HUES64 (cell line): ENCODE measurements around the gene HORMAD2.

Experiments used
- H3K27ac ChIP-seq: 2 replicates; pipeline ENCODE4 v1.7.0; 2013; ENCODE audit warnings: low read depth, low read length, inconsistent platforms
- H3K27me3 ChIP-seq: 2 replicates; pipeline ENCODE4 v1.6.1; 2013; ENCODE audit warnings: mild to moderate bottlenecking, low read length; ENCODE audit not compliant: insufficient read depth
- H3K36me3 ChIP-seq: 2 replicates; pipeline ENCODE4 v1.6.1; 2013; ENCODE audit warnings: mild to moderate bottlenecking, low read length; ENCODE audit not compliant: insufficient read depth
- H3K4me1 ChIP-seq: 2 replicates; pipeline ENCODE4 v1.6.1; 2013; ENCODE audit warnings: mild to moderate bottlenecking, low read length, moderate library complexity; ENCODE audit not compliant: insufficient read depth
- H3K4me3 ChIP-seq: 2 replicates; pipeline ENCODE4 v1.5.1; 2013; ENCODE audit warnings: mild to moderate bottlenecking, low read length, moderate library complexity
- H3K9ac ChIP-seq: 2 replicates; pipeline ENCODE4 v1.6.1; 2013; ENCODE audit warnings: mild to moderate bottlenecking, low read depth, low read length
- H3K9me3 ChIP-seq: 2 replicates; pipeline ENCODE4 v1.6.1; 2013; ENCODE audit warnings: low read depth, low read length; ENCODE audit not compliant: insufficient read depth
- WGBS: fragments of 150-250, 120-280 bp; methylation state at CpG from one replicate; pipeline ENCODE4 v1.1.7; 2013; ENCODE audit warnings: missing lambda C conversion rate; 5-methylcytosine and 5-hydroxymethylcytosine counted together

HORMAD2 gene

DNA sequence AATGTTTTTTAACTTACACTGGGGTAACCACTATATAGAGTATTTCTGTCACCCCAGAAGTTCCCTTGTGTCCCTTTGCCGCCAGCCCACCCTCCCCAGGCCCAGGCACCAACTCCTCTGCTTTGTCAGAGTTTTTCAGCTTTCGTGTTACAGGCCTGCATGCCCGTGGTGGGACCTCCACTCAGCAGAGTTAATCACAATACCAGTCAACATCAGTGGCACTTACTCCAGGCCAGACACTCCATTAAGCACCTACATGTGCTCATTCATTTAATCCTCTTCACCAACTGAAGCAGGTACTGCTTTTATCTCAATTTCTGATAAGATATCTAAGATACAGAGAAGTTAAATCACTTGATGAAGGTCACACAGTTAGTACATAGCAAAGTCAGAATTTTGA lies 103.0 kb downstream of the HORMAD2 start:
- Histone ChIP-seq H3K27ac (no peak overlapping the region), H3K4me3 (no peak overlapping the region)
- WGBS, result 83% methylated on average over 3 of the region's 3 CpGs

DNA sequence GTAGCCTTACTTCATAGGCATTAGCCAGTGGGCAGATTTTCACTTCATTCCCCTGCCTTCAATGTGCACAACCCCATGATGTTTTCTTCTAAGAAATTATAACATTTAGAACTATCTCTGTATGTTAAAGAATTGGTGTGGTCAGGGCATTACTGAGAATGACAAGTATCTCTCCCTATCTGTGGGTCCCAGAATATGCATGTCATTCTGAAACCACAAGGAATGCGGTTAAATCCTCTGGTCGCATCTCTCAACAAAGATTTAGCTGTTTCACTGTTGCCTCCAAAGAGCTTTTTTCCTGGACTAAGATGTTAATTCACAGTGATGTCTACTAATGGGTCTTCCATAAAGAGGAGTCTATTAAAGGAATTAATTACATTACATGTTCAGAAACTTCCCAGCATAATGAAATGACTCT lies 103.6 kb downstream of the HORMAD2 start:
- H3K9me3 ChIP-seq, result no peaks in the 10 kb centered on the region
- H3K27ac ChIP-seq, result no peak overlapping the region
- WGBS, result 79% methylated on average over 2 of the region's 2 CpGs
- H3K4me3 ChIP-seq, result no peak overlapping the region
- H3K36me3 ChIP-seq, result no peaks in the 10 kb centered on the region
- H3K9ac ChIP-seq, result no peak overlapping the region
- no peaks in the 10 kb centered on the region for H3K27me3 ChIP-seq
- H3K4me1 ChIP-seq, result peaks cover 33% of the 10 kb centered on the region

More for the DNA sequence above, 103.0 kb downstream of the HORMAD2 start:
- Histone ChIP-seq H3K27me3 (no peaks in the 10 kb centered on the region), H3K4me1 (peaks cover 34% of the 10 kb centered on the region), H3K36me3 (no peaks in the 10 kb centered on the region), H3K9ac (no peak overlapping the region), H3K9me3 (no peaks in the 10 kb centered on the region)

DNA sequence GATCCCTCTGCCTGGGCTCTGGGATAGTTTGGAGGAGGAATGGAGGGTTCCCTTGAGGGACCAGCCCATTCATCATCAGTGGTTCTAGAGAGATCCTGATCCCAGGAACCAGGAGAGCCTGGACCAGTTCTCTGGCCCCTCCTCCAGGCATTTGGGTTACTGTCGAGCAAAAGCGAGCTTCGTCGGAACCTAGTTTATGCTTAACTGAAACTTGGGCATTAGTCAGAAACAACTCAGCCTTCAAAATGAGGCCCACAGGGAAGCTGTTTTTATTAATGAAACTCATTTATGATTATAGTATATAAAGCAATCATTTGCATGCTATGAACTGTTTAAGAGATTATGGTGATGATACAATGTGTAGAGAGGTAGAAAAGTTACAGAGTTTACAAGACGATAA lies 104.9 kb downstream of the HORMAD2 start:
- WGBS, result 91% methylated on average over 4 of the region's 5 CpGs
- Histone ChIP-seq H3K27ac (no peak overlapping the region), H3K4me1 (peaks cover 33% of the 10 kb centered on the region), H3K9me3 (no peaks in the 10 kb centered on the region), H3K27me3 (no peaks in the 10 kb centered on the region), H3K36me3 (no peaks in the 10 kb centered on the region), H3K9ac (no peak overlapping the region), H3K4me3 (no peak overlapping the region)

DNA sequence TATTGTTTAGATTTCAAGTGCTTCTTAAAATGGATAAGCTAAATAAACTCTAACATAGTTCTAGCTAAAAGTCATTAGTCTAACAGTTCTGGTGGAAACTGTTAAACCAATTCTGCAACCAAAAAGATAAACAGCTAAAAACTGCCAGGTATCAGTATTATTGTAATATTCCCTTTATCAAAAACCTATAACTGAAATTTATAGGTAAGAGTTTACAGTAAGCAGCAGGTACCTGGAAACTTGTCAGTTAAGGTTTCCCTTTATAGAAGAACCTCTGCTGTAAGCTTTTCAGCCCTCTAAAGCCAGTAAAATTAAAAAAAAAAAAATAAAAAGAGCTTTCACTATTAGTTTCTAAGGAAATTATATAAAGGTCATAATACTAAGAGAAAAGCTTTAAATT lies 105.3 kb downstream of the HORMAD2 start:
- Histone ChIP-seq H3K9me3 (no peaks in the 10 kb centered on the region), H3K4me1 (peaks cover 33% of the 10 kb centered on the region), H3K27ac (no peak overlapping the region), H3K27me3 (no peaks in the 10 kb centered on the region), H3K36me3 (no peaks in the 10 kb centered on the region), H3K9ac (no peak overlapping the region), H3K4me3 (no peak overlapping the region)

DNA sequence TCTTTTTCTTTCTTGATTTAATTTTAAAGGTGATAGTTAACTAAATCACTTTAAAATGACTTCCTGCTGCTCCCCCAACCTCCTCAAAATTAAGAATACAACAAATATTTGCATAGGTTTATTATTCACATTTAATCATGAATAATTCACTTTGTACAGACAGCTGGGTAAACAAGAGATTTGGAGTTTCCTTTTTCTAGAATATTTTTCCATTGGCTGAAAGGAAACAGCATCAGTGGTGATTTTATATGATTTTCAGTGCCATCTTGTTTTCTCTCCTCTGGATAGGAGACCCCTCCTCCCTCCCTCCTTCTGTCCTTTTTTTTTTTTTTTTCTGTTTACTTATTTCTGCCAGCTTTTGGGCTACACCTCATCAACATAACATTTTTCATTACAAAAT lies 105.8 kb downstream of the HORMAD2 start:
- H3K4me3 ChIP-seq, result no peak overlapping the region
- no peak overlapping the region for H3K9ac ChIP-seq
- no peaks in the 10 kb centered on the region for H3K36me3 ChIP-seq
- no peak overlapping the region for H3K27ac ChIP-seq
- peaks cover 33% of the 10 kb centered on the region for H3K4me1 ChIP-seq
- no peaks in the 10 kb centered on the region for H3K9me3 ChIP-seq
- H3K27me3 ChIP-seq, result no peaks in the 10 kb centered on the region

DNA sequence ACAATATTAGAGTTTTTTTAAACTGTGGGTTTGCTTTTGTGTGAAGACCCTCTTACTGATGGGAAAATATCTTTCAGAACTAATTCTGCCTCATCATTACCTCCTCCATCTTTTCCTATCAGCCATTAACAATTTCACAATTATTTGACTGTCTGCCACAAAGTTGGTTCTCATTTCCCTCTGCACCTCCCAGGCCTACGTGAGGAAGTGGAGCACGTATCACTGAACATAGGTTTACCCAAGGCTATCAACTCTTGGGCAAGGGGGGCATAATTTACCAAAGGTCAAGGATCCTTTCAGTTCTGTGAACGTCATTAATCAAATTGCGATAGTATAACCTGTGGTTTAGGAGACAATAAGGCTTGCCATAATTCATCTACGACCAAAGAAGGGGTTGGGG lies 106.2 kb downstream of the HORMAD2 start:
- Histone ChIP-seq H3K4me3 (no peak overlapping the region), H3K9ac (no peak overlapping the region), H3K4me1 (peaks cover 33% of the 10 kb centered on the region), H3K36me3 (no peaks in the 10 kb centered on the region), H3K27me3 (no peaks in the 10 kb centered on the region), H3K9me3 (no peaks in the 10 kb centered on the region), H3K27ac (no peak overlapping the region)
- WGBS, result 95% methylated on average over 5 of the region's 5 CpGs

DNA sequence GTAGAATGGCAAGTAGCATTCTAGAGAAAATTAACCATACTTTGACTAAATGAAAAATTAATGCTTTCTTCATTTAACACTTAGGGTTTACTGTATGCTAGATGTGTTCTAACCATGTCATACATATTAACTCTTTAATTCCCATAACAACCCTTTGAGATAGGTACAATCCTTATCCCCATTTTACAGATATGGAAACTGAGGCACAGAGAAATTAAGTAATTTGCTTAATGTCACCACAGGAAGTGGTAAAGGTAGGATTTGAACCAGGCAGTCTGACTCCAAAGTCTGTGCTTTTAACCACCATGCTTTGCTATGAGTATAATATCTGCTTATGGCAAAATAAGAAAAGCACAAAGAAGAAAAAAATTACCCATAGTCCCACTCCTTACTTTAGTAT lies 106.8 kb downstream of the HORMAD2 start:
- Histone ChIP-seq H3K4me3 (no peak overlapping the region), H3K9me3 (no peaks in the 10 kb centered on the region), H3K36me3 (no peaks in the 10 kb centered on the region), H3K27ac (no peak overlapping the region), H3K27me3 (no peaks in the 10 kb centered on the region), H3K9ac (no peak overlapping the region), H3K4me1 (peaks cover 33% of the 10 kb centered on the region)

DNA sequence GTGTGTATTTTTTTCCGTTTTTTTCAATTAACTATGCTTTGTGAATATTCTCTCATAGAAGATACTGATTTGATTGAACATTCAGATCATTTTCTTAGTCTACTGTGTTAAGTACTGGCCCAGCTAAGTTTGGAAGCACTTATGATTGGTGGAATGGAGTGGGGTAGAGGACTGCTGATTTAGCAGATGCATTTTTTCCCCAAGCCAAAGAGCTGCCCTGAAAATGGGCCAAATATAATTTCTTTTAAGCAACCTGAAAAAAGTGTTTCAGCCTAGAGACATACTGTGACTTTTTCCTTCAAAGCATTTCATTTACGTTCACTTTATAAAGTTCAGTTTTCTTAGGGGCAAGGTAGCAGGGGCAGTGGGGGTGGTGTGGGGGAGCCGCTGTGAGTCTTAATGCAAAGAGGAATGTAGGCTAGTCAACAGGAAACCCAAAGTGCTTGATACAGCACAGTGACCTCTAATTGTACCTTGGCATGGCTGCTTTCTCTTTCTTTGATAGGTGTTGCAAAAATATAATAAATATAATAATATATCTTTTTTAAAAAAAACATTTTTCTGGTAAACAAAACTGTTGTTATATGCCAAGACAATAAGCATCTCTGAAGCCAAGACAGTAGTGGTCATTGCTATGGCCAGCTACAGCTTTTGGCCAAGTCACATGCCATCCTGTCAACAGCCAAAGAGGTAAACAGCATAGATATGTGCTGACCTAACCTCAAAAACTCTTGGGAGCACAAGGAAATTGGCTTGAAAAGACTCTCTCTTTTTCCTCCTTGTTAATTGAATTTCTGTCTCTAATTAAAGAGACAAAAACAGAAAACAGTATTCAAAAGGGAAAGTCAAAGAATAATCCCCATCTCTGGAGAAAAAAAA lies 107.5 kb downstream of the HORMAD2 start:
- H3K9me3 ChIP-seq, result no peaks in the 10 kb centered on the region

DNA sequence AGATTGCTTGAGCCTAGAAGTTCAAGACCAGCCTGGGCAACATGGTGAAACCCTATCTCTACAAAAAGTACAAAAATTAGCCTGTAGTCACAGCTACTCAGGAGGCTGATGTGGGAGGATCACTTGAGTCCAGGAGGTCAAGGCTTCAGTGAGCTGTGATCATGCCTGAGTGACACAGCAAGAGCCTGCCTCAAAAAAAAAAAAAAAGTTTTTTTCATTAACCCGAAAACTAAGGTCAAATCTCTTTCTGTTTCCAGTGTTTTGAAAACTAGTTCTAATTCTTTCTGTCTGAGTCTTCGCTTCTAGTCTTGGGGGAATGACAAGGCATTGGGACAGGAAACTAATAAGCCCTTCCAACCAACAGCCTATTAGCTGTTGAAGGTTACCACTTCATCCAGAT lies 108.6 kb downstream of the HORMAD2 start:
- Histone ChIP-seq H3K9ac (no peak overlapping the region), H3K27me3 (no peaks in the 10 kb centered on the region), H3K27ac (no peak overlapping the region), H3K9me3 (no peaks in the 10 kb centered on the region), H3K36me3 (no peaks in the 10 kb centered on the region), H3K4me3 (no peak overlapping the region), H3K4me1 (peaks cover 30% of the 10 kb centered on the region)
- 86% methylated on average over 2 of the region's 2 CpGs for WGBS

More for the DNA sequence above, 107.5 kb downstream of the HORMAD2 start:
- Histone ChIP-seq H3K27ac (no peak overlapping the region), H3K27me3 (no peaks in the 10 kb centered on the region), H3K4me3 (no peak overlapping the region), H3K4me1 (peaks cover 33% of the 10 kb centered on the region), H3K36me3 (no peaks in the 10 kb centered on the region), H3K9ac (no peak overlapping the region)
- WGBS, result 87% methylated on average over 2 of the region's 3 CpGs

DNA sequence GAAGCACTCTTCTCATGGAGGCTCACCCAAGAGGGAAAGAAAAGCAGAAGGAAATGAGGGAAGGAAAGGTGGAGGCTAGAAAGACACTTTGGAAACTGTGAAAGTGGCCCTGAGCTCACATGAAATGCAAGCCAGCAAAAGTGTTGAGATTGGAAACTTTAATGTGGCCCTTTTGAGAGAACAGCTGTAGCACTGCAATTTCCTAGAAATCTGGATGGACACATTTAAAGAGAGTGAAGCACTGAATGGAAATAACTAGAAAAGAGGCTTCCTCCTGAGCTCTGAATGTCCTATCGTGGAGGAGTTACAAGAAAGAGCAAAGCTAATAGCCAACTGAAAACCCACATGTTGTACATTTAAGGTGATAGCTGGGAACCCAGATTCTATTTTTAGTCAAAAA lies 110.3 kb downstream of the HORMAD2 start:
- Histone ChIP-seq H3K9me3 (no peaks in the 10 kb centered on the region), H3K27ac (no peak overlapping the region), H3K9ac (no peak overlapping the region), H3K4me1 (peaks cover 22% of the 10 kb centered on the region), H3K36me3 (no peaks in the 10 kb centered on the region), H3K4me3 (no peak overlapping the region), H3K27me3 (no peaks in the 10 kb centered on the region)
- WGBS, result 90% methylated on average over 1 of the region's 1 CpG

DNA sequence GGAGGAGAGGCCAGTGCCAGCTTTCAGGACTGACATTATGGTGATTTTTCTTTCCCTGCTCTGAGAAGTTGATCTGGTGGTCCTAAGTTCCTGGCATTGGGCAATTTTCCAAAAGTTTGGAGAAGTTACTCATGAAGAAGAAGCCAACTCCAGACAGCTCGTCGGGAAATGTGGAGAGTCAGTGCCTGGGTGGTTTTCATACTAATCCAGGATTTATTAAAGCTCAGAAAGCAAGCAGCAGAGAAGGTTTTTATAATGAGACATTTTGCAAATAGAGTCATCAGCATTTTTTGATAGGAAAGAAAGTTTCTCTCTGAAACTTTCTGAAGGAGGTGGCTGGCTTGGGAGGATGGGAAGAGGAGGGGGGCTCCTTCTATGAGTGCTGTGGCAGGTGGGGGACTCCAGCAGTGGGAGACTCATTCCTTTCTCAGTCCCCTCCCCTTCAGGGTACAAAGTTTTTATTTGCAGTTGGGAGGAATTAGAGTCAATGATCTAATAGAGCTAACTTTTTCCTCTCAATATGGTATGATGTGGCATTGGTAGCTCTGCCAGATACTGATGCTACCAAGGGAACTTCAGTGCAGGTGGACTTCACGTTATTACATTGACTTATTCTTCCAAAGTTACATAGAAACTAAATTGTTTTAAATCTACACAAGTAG lies 110.9 kb downstream of the HORMAD2 start:
- no peak overlapping the region for H3K27ac ChIP-seq
- no peak overlapping the region for H3K4me3 ChIP-seq
- peaks cover 22% of the 10 kb centered on the region for H3K4me1 ChIP-seq
- 94% methylated on average over 3 of the region's 3 CpGs for whole genome bisulfite sequencing
- H3K27me3 ChIP-seq, result no peaks in the 10 kb centered on the region
- no peak overlapping the region for H3K9ac ChIP-seq
- H3K9me3 ChIP-seq, result no peaks in the 10 kb centered on the region
- no peaks in the 10 kb centered on the region for H3K36me3 ChIP-seq
